AG08395 (cell line): ENCODE data around the gene NAV2.
"Not testable (repeated sequence)": the region's sequence is repeated elsewhere in the genome, so short reads cannot be mapped to it uniquely, and the experiment has no call there.

ENCODE experiments used
- DNase-seq: peaks from one replicate; pipeline ENCODE4 v3.0.0; 2012; ENCODE audit warnings: mixed read lengths, low spot score

The NAV2 gene

GRCh38 chr11:19955660-19956059, 243.0 kb downstream of the NAV2 start:
- DNase-seq = no peak

GRCh38 chr11:19956228-19956627, 243.6 kb downstream of the NAV2 start:
- DNase-seq = no peak

- DNase-seq = no peak
Observed at GRCh38 chr11:19957294-19957943, 244.8 kb downstream of the NAV2 start.

- DNase-seq = no peak
Observed at GRCh38 chr11:19958204-19958603, 245.6 kb downstream of the NAV2 start.

- no peak for DNase-seq
Observed at GRCh38 chr11:19959210-19959609, 246.6 kb downstream of the NAV2 start.

GRCh38 chr11:19959648-19960059, 247.0 kb downstream of the NAV2 start:
- no peak for DNase-seq

- not testable (repeated sequence) for DNase-seq
Observed at GRCh38 chr11:19960410-19960809, 247.8 kb downstream of the NAV2 start.

GRCh38 chr11:19961225-19961624, 248.6 kb downstream of the NAV2 start:
- DNase-seq = no peak

- DNase-seq = no peak
Observed at GRCh38 chr11:19962053-19962800, 249.6 kb downstream of the NAV2 start.

GRCh38 chr11:19962801-19963175, 250.2 kb downstream of the NAV2 start:
- DNase-seq = peak; percentile 78

GRCh38 chr11:19963697-19964387, 251.2 kb downstream of the NAV2 start:
- DNase-seq = no peak

GRCh38 chr11:19966441-19966840, 253.8 kb downstream of the NAV2 start:
- DNase-seq = no peak

GRCh38 chr11:19966927-19967326, 254.3 kb downstream of the NAV2 start:
- DNase-seq = no peak

GRCh38 chr11:19967787-19968186, 255.2 kb downstream of the NAV2 start:
- DNase-seq = no peak

- no peak for DNase-seq
Observed at GRCh38 chr11:19968860-19969259, 256.2 kb downstream of the NAV2 start.

- no peak for DNase-seq
Observed at GRCh38 chr11:19970944-19971343, 258.3 kb downstream of the NAV2 start.

GRCh38 chr11:19972091-19972490, 259.5 kb downstream of the NAV2 start:
- no peak for DNase-seq

GRCh38 chr11:19972651-19973050, 260.0 kb downstream of the NAV2 start:
- no peak for DNase-seq

GRCh38 chr11:19973136-19973635, 260.5 kb downstream of the NAV2 start:
- DNase-seq = no peak

GRCh38 chr11:19974886-19975285, 262.2 kb downstream of the NAV2 start:
- DNase-seq = no peak

- DNase-seq = no peak
Observed at GRCh38 chr11:19975414-19975990, 262.9 kb downstream of the NAV2 start.

- no peak for DNase-seq
Observed at GRCh38 chr11:19976281-19976941, 263.8 kb downstream of the NAV2 start.
